ENCODE data around the gene GDF9. TPM values are rescaled to one million over a fixed set of nuclear protein-coding genes. Genes with fewer than 3 reads are reported as not detected.

The GDF9 gene
- total and polyA plus RNA-seq, 10 of the 15 experiments (the other 5 are each of a cell fraction or from before 2014, with no cell fraction given), result 0.11 to 1.5 (median 0.34) TPM

DNA sequence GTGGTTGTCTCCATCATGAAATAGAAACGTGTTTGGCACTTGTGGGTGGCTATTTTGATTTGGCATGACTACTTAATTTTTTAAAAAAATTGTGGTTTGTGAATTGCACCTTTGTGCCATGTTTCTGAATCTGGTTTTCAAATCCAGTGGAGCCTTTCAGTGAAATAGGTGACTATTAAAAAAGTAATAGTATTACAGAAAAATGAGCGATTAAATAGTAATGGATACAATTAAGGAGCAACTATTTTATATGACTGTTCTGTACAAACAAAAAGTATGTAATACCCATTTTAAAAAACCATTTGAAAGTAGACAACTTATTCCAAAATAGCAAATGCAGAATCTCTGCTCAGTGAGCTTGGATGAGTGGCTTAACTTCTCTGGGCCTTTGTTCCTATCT lies 50.2 kb downstream of the GDF9 start:
- Histone ChIP-seq H3K4me2 (ENCODE audit: control insufficient read depth, insufficient read depth) (no peak overlapping the region), H3K4me3 (no peak overlapping the region), H3K27me3 (replicated peaks in 1 of 2; ENCODE audit: control insufficient read depth in 2 of 2, insufficient read depth in 2 of 2, low read length in 1 of 2) (peaks cover 0 to 11% of the 10 kb centered on the region in 2 experiments; a peak in 2 of 4 replicates), H3K36me3 (ENCODE audit: control insufficient read depth in 2 of 2, insufficient read depth in 2 of 2, low read length in 1 of 2) (no peaks in the 10 kb centered on the region), H2AFZ (ENCODE audit: control insufficient read depth, low read depth, low read length) (no peak overlapping the region), H3K27ac (ENCODE audit: control insufficient read depth, insufficient read depth) (no peak overlapping the region), H3K79me2 (ENCODE audit: control insufficient read depth, insufficient read depth, low read length) (no peaks in the 10 kb centered on the region), H3K9me3 (replicated peaks; ENCODE audit: control insufficient read depth, insufficient read depth, low read length) (no peaks in the 10 kb centered on the region; the same call in 2 of the 3 replicates), H4K20me1 (ENCODE audit: control insufficient read depth, insufficient read depth) (no peaks in the 10 kb centered on the region), H3K9ac (ENCODE audit: control insufficient read depth, insufficient read depth, low read length) (no peak overlapping the region), H3K4me1 (ENCODE audit: control insufficient read depth, insufficient read depth, low read length) (no peaks in the 10 kb centered on the region; the same call in 1 of the 2 replicates)
- CTCF ChIA-PET, result interaction anchor here (1.2 to 7.7 kb wide), 3 partner anchors 8 to 61 kb away, joined by 4 to 159 read pairs (median 136); no protein-coding TSS in a partner anchor
- intact Hi-C loops (cut with micrococcal nuclease; ENCODE audit: unreplicated experiment), result no loop called here
- 52% methylated on average over 2 of the region's 2 CpGs for WGBS (ENCODE audit: insufficient coverage, insufficient replicate concordance, low lambda C conversion rate, missing lambda C conversion rate)
- RAD21 ChIA-PET (ENCODE audit: unreplicated experiment), result interaction anchor here (2.3 to 7.7 kb wide), 2 partner anchors 7 to 65 kb away, joined by 11 to 106 read pairs; no protein-coding TSS in a partner anchor
- FAIRE-seq (no peak), DNase-seq (ENCODE audit: low read depth, low spot score) (no peak), ATAC-seq (no peak)
- in situ Hi-C loops (cut with MboI), result loop anchor here (5.0 kb wide), 1 partner anchor 429 kb away; no protein-coding TSS in a partner anchor
- POLR2A ChIA-PET, result interaction anchor here (6.2 kb wide), 1 partner anchor 9 kb away, joined by 41 read pairs; no protein-coding TSS in a partner anchor
- no TSS peak for BruUV-seq (replicated peaks)
- SMC1A ChIA-PET (ENCODE audit: uncharacterized antibody, unreplicated experiment), result interaction anchor here (0.6 to 10.9 kb wide), 5 partner anchors 7 to 183 kb away, joined by 3 to 129 read pairs (median 5); no protein-coding TSS in a partner anchor
- TF ChIP-seq WRNIP1 (IDR thresholded peaks at IDR 0.05; ENCODE audit: borderline replicate concordance, low read depth, low read length) (no peak), IRF4 (IDR thresholded peaks at IDR 0.05; ENCODE audit: low read depth, low read length) (no peak), MYC (IDR thresholded peaks at IDR 0.05; ENCODE audit: insufficient read depth, insufficient read length, insufficient replicate concordance, low read length, severe bottlenecking) (no peak), MEF2B (IDR thresholded peaks at IDR 0.05; ENCODE audit: partially characterized antibody, poor library complexity, severe bottlenecking) (no peak), POLR2A (IDR thresholded peaks at IDR 0.05; ENCODE audit: low read depth, low read length) (no peak), KDM1A (IDR thresholded peaks at IDR 0.05; ENCODE audit: borderline replicate concordance) (no peak), ZNF217 (IDR thresholded peaks at IDR 0.05) (no peak), MYB (IDR thresholded peaks at IDR 0.05; ENCODE audit: borderline replicate concordance, low read depth, low read length) (no peak), ETV6 (conservative IDR thresholded peaks at IDR 0.05 in 1 of 2, IDR thresholded peaks at IDR 0.05 in 1 of 2; ENCODE audit: borderline replicate concordance in 1 of 2, low read depth in 1 of 2) (no peak), RAD51 (IDR thresholded peaks at IDR 0.05) (no peak), IKZF2 (IDR thresholded peaks at IDR 0.05) (no peak), ZNF207 (IDR thresholded peaks at IDR 0.05; ENCODE audit: borderline replicate concordance) (no peak), ASH2L (IDR thresholded peaks at IDR 0.05; ENCODE audit: borderline replicate concordance, low read depth) (no peak), KAT2A (conservative IDR thresholded peaks at IDR 0.05; ENCODE audit: control insufficient read depth, low read depth, low read length) (no peak), PML (IDR thresholded peaks at IDR 0.05; ENCODE audit: low read length) (no peak), RB1 (IDR thresholded peaks at IDR 0.05; ENCODE audit: borderline replicate concordance) (no peak), JUND (IDR thresholded peaks at IDR 0.05; ENCODE audit: low read depth, low read length) (no peak)
- TF ChIP-seq, protein P1, sequence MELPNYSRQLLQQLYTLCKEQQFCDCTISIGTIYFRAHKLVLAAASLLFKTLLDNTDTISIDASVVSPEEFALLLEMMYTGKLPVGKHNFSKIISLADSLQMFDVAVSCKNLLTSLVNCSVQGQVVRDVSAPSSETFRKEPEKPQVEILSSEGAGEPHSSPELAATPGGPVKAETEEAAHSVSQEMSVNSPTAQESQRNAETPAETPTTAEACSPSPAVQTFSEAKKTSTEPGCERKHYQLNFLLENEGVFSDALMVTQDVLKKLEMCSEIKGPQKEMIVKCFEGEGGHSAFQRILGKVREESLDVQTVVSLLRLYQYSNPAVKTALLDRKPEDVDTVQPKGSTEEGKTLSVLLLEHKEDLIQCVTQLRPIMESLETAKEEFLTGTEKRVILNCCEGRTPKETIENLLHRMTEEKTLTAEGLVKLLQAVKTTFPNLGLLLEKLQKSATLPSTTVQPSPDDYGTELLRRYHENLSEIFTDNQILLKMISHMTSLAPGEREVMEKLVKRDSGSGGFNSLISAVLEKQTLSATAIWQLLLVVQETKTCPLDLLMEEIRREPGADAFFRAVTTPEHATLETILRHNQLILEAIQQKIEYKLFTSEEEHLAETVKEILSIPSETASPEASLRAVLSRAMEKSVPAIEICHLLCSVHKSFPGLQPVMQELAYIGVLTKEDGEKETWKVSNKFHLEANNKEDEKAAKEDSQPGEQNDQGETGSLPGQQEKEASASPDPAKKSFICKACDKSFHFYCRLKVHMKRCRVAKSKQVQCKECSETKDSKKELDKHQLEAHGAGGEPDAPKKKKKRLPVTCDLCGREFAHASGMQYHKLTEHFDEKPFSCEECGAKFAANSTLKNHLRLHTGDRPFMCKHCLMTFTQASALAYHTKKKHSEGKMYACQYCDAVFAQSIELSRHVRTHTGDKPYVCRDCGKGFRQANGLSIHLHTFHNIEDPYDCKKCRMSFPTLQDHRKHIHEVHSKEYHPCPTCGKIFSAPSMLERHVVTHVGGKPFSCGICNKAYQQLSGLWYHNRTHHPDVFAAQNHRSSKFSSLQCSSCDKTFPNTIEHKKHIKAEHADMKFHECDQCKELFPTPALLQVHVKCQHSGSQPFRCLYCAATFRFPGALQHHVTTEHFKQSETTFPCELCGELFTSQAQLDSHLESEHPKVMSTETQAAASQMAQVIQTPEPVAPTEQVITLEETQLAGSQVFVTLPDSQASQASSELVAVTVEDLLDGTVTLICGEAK (IDR thresholded peaks at IDR 0.05; ENCODE audit: borderline replicate concordance), result no peak

All from GM12878 (cell line).